HepG2 (cell line): ENCODE measurements around the gene CDKN1C. TPM values are rescaled to one million over a fixed set of nuclear protein-coding genes. Genes with fewer than 3 reads are reported as not detected.

Experiments
- ATF4 ChIP-seq, 2 experiments: fragments of 450-650 bp in 1 of 2; sonication (generic) in 1 of 2; formaldehyde crosslinking; IDR thresholded peaks; 2 replicates each; pipeline versions ENCODE4 v1.5.0 to v1.8.0; 2020 to 2022; ENCODE audit warnings: mild to moderate bottlenecking in 1 of 2, missing genetic modification reagents in 1 of 2
- CREB1 ChIP-seq, 2 experiments: fragments of 450-650 bp in 1 of 2; IDR thresholded peaks; 2 replicates each; pipeline ENCODE4 v1.6.1; 2016 to 2017; ENCODE audit warnings: control low read depth in 1 of 2, mild to moderate bottlenecking in 1 of 2, missing compliant biosample characterization in 1 of 2, missing genetic modification characterization in 1 of 2
- CREM ChIP-seq, 2 experiments: sonication (generic) in 1 of 2; formaldehyde crosslinking in 1 of 2; IDR thresholded peaks; 2 replicates each; pipeline versions ENCODE4 v1.4.0 to v1.6.1; 2016 to 2020; ENCODE audit warnings: antibody characterized with exemption in 1 of 2, mild to moderate bottlenecking in 1 of 2, missing genetic modification reagents in 1 of 2
- FOXJ3 ChIP-seq: sonication (generic); formaldehyde crosslinking; IDR thresholded peaks from 2 replicates; pipeline ENCODE4 v1.4.0; 2020; ENCODE audit warnings: missing genetic modification reagents, mild to moderate bottlenecking, borderline replicate concordance
- GTF2F1 ChIP-seq: fragments of 150-350 bp; IDR thresholded peaks from 2 replicates; pipeline ENCODE4 v1.6.1; 2014; ENCODE audit warnings: low read length
- KDM5B ChIP-seq: sonication (generic); formaldehyde crosslinking; IDR thresholded peaks from 2 replicates; pipeline ENCODE4 v1.4.0; 2020; ENCODE audit warnings: missing genetic modification reagents, mild to moderate bottlenecking, borderline replicate concordance
- KLF9 ChIP-seq: IDR thresholded peaks from 2 replicates; pipeline ENCODE4 v1.6.1; 2016; ENCODE audit warnings: low read depth
- KMT2A ChIP-seq: sonication (generic); formaldehyde crosslinking; IDR thresholded peaks from 2 replicates; pipeline ENCODE4 v1.4.0; 2020; ENCODE audit warnings: missing genetic modification reagents
- MAF1 ChIP-seq: sonication (generic); formaldehyde crosslinking; IDR thresholded peaks from 2 replicates; pipeline ENCODE4 v1.5.0; 2020; ENCODE audit warnings: missing genetic modification reagents, borderline replicate concordance
- NFATC3 ChIP-seq: sonication (generic); formaldehyde crosslinking; IDR thresholded peaks from 2 replicates; pipeline ENCODE4 v1.5.1; 2020; ENCODE audit warnings: mild to moderate bottlenecking, missing genetic modification reagents
- NR3C1 ChIP-seq: sonication (generic); formaldehyde crosslinking; IDR thresholded peaks from 2 replicates; pipeline ENCODE4 v1.4.0; 2020; ENCODE audit warnings: missing genetic modification reagents
- NRL ChIP-seq: sonication (generic); formaldehyde crosslinking; IDR thresholded peaks from 2 replicates; pipeline ENCODE4 v1.5.0; 2020; ENCODE audit warnings: missing genetic modification reagents, mild to moderate bottlenecking, moderate library complexity, borderline replicate concordance
- PAWR ChIP-seq: sonication (generic); formaldehyde crosslinking; IDR thresholded peaks from 2 replicates; pipeline ENCODE4 v1.4.0; 2020; ENCODE audit warnings: missing genetic modification reagents, mild to moderate bottlenecking, borderline replicate concordance
- PHF21A ChIP-seq: sonication (generic); formaldehyde crosslinking; IDR thresholded peaks from 2 replicates; pipeline ENCODE4 v1.5.0; 2020; ENCODE audit warnings: mild to moderate bottlenecking, missing genetic modification reagents
- REL ChIP-seq: sonication (generic); formaldehyde crosslinking; conservative IDR thresholded peaks from 2 replicates; pipeline ENCODE4 v1.8.0; 2022; ENCODE audit warnings: mild to moderate bottlenecking, missing genetic modification reagents, moderate library complexity
- SPEN ChIP-seq: sonication (generic); formaldehyde crosslinking; IDR thresholded peaks from 2 replicates; pipeline ENCODE4 v1.5.1; 2020; ENCODE audit warnings: low read depth, mild to moderate bottlenecking, missing genetic modification reagents
- SRF ChIP-seq: IDR thresholded peaks from 2 replicates; pipeline ENCODE4 v1.6.1; 2011; ENCODE audit warnings: mild to moderate bottlenecking, low read depth, low read length, moderate library complexity
- SRSF9 ChIP-seq: fragments of 200-400 bp; formaldehyde crosslinking; IDR thresholded peaks from 2 replicates; pipeline ENCODE4 v1.6.1; 2018; ENCODE audit warnings: borderline replicate concordance, mild to moderate bottlenecking, low read depth, low read length; ENCODE audit not compliant: insufficient read depth, poor library complexity, severe bottlenecking
- SRY ChIP-seq: sonication (generic); formaldehyde crosslinking; IDR thresholded peaks from 2 replicates; pipeline ENCODE4 v1.8.0; 2022; ENCODE audit warnings: mild to moderate bottlenecking, missing genetic modification reagents
- ZFY ChIP-seq: sonication (generic); formaldehyde crosslinking; IDR thresholded peaks from 2 replicates; pipeline ENCODE4 v1.4.0; 2020; ENCODE audit warnings: missing genetic modification reagents
- ZNF160 ChIP-seq: sonication (generic); formaldehyde crosslinking; IDR thresholded peaks from 2 replicates; pipeline ENCODE4 v1.8.0; 2022; ENCODE audit warnings: mild to moderate bottlenecking, inconsistent platforms, missing genetic modification reagents
- ZNF431 ChIP-seq: sonication (generic); formaldehyde crosslinking; IDR thresholded peaks from 2 replicates; pipeline ENCODE4 v1.9.0; 2022; ENCODE audit warnings: missing genetic modification reagents, low read depth, mild to moderate bottlenecking, borderline replicate concordance
- ZNF552 ChIP-seq: sonication (generic); formaldehyde crosslinking; IDR thresholded peaks from 2 replicates; pipeline ENCODE4 v1.9.0; 2022; ENCODE audit warnings: missing genetic modification reagents, mild to moderate bottlenecking, borderline replicate concordance
- ZNF572 ChIP-seq: sonication (generic); formaldehyde crosslinking; IDR thresholded peaks from 2 replicates; pipeline ENCODE4 v1.5.1; 2020; ENCODE audit warnings: mild to moderate bottlenecking, missing genetic modification reagents
- ZSCAN22 ChIP-seq: sonication (generic); formaldehyde crosslinking; IDR thresholded peaks from 2 replicates; pipeline ENCODE4 v1.4.0; 2020; ENCODE audit warnings: mild to moderate bottlenecking, missing genetic modification reagents
- polyA plus RNA-seq, 8 experiments: library from polyadenylated mRNA; depleted of rRNA in 3 of 8; stranded (reverse) in 7 of 8; unstranded in 1 of 8; fragments of >200 nt; fragmentation: Illumina TruSeq in 4 of 8; extraction: Trizol in 4 of 8; gene quantifications; 2 replicates each; pipeline versions ENCODE4 v1.2.1 to v1.2.3, GENCODE V29; 2011 to 2016; ENCODE audit warnings: low read depth in 4 of 8, missing spikeins in 1 of 8, mixed read lengths in 1 of 8; ENCODE audit not compliant: insufficient read depth in 1 of 8
- total RNA-seq, 5 experiments: library from RNA; depleted of rRNA; stranded (reverse); fragments of >200 nt; fragmentation: Illumina TruSeq; extraction: Trizol; gene quantifications; 2 replicates each; pipeline ENCODE4 v1.2.3, GENCODE V29; 2016; ENCODE audit warnings: low read depth in 1 of 5
- TF ChIP-seq, protein P1 (sequence below): IDR thresholded peaks from 2 replicates; pipeline ENCODE4 v1.6.1; 2016; ENCODE audit warnings: low read depth, borderline replicate concordance
- TF ChIP-seq, protein P2 (sequence below): sonication (generic); formaldehyde crosslinking; IDR thresholded peaks from 2 replicates; pipeline ENCODE4 v1.4.0; 2020; ENCODE audit warnings: missing genetic modification reagents, low read depth, mild to moderate bottlenecking, borderline replicate concordance
- TF ChIP-seq, protein P3 (sequence below): sonication (generic); formaldehyde crosslinking; IDR thresholded peaks from 2 replicates; pipeline ENCODE4 v1.4.0; 2020; ENCODE audit warnings: missing genetic modification reagents

CDKN1C gene
- total and polyA plus RNA-seq, 2 of the 13 experiments (the other 11 are each of a cell fraction or from before 2014, with no cell fraction given): not detected

GRCh38 chr11:2929950-2930703, 44.6 kb upstream of the CDKN1C start (continued):
- TF ChIP-seq SRY: no peak
- TF ChIP-seq NFATC3 (CRISPR knock-in tag): no peak
- no peak for TF ChIP-seq NR3C1 (CRISPR knock-in tag)
- no peak; the same call in 1 of the 2 replicates for TF ChIP-seq ZFY (CRISPR knock-in tag)
- TF ChIP-seq KDM5B: no peak
- no peak for TF ChIP-seq PAWR (CRISPR knock-in tag)
- no peak for TF ChIP-seq SRSF9
- no peak for TF ChIP-seq ZNF160 (CRISPR knock-in tag)
- TF ChIP-seq ZNF572 (CRISPR knock-in tag): no peak; the same call in 1 of the 2 replicates
- TF ChIP-seq GTF2F1: no peak
- TF ChIP-seq KMT2A: no peak
- TF ChIP-seq ZNF552: no peak
- no peak for TF ChIP-seq ZSCAN22 (CRISPR knock-in tag)
- TF ChIP-seq SPEN (CRISPR knock-in tag): no peak
- TF ChIP-seq, protein P1, sequence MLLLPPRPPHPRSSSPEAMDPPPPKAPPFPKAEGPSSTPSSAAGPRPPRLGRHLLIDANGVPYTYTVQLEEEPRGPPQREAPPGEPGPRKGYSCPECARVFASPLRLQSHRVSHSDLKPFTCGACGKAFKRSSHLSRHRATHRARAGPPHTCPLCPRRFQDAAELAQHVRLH (CRISPR knock-in tag): no peak
- TF ChIP-seq ZNF431 (CRISPR knock-in tag): no peak
- TF ChIP-seq ATF4 (CRISPR knock-in tag; IDR thresholded peaks at IDR 0.05): peak in 1 of 2 experiments; percentile 41; a peak in 1 of 4 replicates
- TF ChIP-seq, protein P2, sequence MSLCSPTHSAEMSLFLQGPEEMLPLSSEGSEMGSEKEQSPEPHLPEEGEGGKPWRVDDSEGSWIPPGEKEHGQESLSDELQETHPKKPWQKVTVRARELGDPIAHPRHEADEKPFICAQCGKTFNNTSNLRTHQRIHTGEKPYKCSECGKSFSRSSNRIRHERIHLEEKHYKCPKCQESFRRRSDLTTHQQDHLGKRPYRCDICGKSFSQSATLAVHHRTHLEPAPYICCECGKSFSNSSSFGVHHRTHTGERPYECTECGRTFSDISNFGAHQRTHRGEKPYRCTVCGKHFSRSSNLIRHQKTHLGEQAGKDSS (CRISPR knock-in tag): no peak; the same call in 1 of the 2 replicates
- peak; percentile 46; the same call in 1 of the 2 replicates for TF ChIP-seq SRF
- no peak for TF ChIP-seq KLF9 (CRISPR knock-in tag)
- no peak for TF ChIP-seq CREB1 (IDR thresholded peaks at IDR 0.05)
- no peak for TF ChIP-seq CREB1 (CRISPR knock-in tag; IDR thresholded peaks at IDR 0.05)
- TF ChIP-seq CREM (IDR thresholded peaks at IDR 0.05): no peak
- TF ChIP-seq CREM (CRISPR knock-in tag; IDR thresholded peaks at IDR 0.05): no peak
- TF ChIP-seq REL (CRISPR knock-in tag): no peak
- TF ChIP-seq FOXJ3 (CRISPR knock-in tag): no peak
- TF ChIP-seq NRL (CRISPR knock-in tag): no peak
- TF ChIP-seq MAF1 (CRISPR knock-in tag): no peak
- TF ChIP-seq PHF21A: no peak; the same call in 1 of the 2 replicates
- TF ChIP-seq, protein P3, sequence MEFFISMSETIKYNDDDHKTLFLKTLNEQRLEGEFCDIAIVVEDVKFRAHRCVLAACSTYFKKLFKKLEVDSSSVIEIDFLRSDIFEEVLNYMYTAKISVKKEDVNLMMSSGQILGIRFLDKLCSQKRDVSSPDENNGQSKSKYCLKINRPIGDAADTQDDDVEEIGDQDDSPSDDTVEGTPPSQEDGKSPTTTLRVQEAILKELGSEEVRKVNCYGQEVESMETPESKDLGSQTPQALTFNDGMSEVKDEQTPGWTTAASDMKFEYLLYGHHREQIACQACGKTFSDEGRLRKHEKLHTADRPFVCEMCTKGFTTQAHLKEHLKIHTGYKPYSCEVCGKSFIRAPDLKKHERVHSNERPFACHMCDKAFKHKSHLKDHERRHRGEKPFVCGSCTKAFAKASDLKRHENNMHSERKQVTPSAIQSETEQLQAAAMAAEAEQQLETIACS (CRISPR knock-in tag): no peak
